GM21576 (cell line): ENCODE results near the gene FNDC5.

Source experiments
- ATAC-seq: cut with Tn5 transposase; IDR thresholded peaks from one replicate; pipeline ENCODE4 v1.9.1; 2021; ENCODE audit warnings: mild to moderate bottlenecking, moderate library complexity; ENCODE audit not compliant: unreplicated experiment

Gene FNDC5

DNA sequence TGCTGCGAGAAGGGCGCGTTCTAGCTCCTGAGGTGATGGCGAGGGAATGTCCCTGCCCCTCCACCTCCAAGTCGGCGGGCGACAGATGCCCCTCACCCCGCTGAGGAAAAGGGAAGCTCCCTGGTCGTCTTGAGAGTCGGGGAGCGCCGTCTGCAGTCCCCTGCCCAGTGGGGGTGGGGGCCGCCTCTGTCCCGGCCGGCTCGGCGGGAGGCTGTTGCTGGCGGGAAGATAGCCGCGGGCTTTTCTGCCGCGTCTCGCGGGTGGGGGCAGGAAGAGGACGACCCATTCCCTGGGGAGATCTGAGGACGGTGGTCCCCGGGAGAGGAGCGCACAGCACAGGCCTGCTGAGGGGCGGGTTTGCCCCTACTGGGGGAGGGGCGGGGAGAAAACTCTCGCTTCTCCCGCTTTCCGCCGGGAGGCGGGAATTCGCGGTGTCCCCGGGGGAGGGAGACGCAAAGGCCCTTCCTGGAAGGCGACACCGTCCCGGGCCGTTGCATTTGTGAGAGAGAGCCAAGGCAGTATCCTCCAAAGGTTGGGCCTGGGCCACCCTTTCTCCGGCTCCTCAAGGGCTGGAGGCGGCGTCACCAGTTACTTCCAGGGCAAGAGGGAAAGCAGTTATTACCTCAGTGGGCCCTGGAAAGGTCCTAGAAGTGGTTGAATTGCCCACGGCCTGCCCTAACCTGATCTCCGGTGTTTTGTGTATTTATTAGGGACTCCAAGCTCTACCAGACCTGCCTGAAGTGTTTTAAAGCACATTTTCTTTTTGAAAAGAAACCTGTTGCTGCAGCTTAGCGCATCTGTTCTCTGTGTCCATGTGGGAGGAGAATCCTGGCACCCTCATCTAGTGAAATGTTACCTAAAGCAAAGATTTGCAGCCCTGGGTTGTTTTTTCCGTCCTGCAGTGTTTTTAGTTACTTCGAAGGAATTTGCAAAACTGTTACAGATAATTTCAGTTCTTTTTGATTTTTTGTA is 52.6 kb downstream of the FNDC5 start:
- ATAC-seq = peak; percentile 12

DNA sequence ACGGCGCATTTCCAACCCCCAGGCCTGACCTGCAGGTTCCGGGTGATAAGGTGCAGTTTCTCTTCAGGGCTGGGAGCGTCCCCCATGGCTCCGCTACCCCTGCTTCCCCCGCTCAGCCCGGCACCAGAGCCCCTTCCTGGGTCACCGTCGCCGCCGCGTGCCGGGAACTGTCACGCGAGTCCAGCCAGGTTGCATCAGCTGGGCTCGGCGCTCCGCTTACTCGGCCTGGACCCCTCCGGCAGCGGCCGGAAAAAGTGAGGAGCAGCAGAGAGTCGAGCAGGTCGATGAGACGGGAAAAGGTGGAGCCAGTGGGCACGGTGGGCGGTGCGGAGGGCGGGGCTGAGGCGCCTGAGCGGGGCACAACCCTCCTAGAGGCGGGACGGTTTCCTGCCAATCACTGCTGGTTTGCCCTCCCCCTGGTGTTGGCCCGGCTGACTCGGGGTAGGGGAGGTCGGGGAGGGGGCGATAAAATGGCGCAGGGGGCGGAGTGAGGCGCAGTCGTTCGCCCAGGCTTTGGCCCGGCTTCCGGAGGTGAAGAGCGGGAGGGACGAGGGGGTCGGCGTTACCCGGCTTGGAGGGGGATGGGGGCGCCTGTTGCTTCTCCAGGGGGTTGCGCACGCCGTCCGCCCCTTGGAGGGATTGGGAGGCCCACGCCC is 53.4 kb downstream of the FNDC5 start, which contains the start of the genes S100PBP and YARS1:
S100PBP (plus strand) TSS at position 495 of the 656 bp plus-strand sequence. CDS start 8,447 bp downstream, outside the sequence.
YARS1 (minus strand) TSS at position 200 of the 656 bp plus-strand sequence; CDS start at position 86, 114 bp downstream.
- ATAC-seq = peak; percentile 83

DNA sequence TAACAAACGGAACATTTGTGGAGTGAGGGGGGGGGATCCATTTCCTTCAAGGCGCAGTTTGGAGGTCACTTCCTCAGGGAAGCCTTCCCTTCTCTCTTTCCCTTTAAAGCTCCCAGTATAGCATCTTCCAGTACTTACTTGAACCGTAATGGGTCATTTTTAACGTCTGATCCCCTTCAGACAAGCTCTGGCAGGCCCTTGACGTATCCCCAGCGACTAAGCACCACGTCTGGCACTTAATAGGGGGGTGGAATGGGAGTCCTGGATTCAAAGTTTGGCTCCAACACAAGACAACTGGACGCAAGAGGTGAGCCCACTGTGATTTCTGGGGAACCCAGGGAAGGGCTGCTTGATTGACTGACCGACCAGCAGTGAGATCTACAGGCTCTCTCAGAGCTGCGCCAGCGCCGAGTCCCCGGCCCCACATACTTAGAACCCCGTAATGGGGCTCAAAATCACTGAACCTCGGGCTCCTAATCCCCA is 54.0 kb downstream of the FNDC5 start:
- ATAC-seq = peak; percentile 9

- ATAC-seq = no peak
Measured at GRCh38 chr1:32813941-32814739, 56.6 kb downstream of the FNDC5 start.
